ENCODE results near the gene SEL1L2.

GRCh38 chr20:13844296-13844695, 146.1 kb downstream of the SEL1L2 start:
- TF ChIP-seq CTCF (IDR thresholded peaks at IDR 0.05 in 8 of 11, conservative IDR thresholded peaks at IDR 0.05 in 3 of 11) (no peak), POLR2AphosphoS5 (IDR thresholded peaks at IDR 0.05) (no peak)

Measured in spleen (tissue), 7 donors.